Glutamatergic neuron (in vitro differentiated cells): ENCODE results near the gene RILP. TPM values are rescaled to one million over a fixed set of nuclear protein-coding genes. Genes with fewer than 3 reads are reported as not detected.
A peak's percentile ranks its signal among the peaks of the same experiment; 100 is the strongest.

ENCODE experiments used
- DNase-seq: peaks from one replicate; pipeline ENCODE4 v3.0.0; 2022
- H3K27ac Mint-ChIP-seq: one replicate; pipeline ENCODE4 v1.8.0; 2020; ENCODE audit warnings: mild to moderate bottlenecking, mixed read lengths, inconsistent platforms; ENCODE audit not compliant: unreplicated experiment
- H3K27me3 Mint-ChIP-seq: one replicate; pipeline ENCODE4 v1.8.0; 2020; ENCODE audit warnings: mild to moderate bottlenecking, moderate library complexity, mixed read lengths, inconsistent platforms; ENCODE audit not compliant: unreplicated experiment
- H3K36me3 Mint-ChIP-seq: one replicate; pipeline ENCODE4 v1.8.0; 2020; ENCODE audit warnings: mild to moderate bottlenecking, mixed read lengths, inconsistent platforms; ENCODE audit not compliant: unreplicated experiment
- H3K4me1 Mint-ChIP-seq: one replicate; pipeline ENCODE4 v1.8.0; 2020; ENCODE audit warnings: mild to moderate bottlenecking, low read depth, mixed read lengths, inconsistent platforms; ENCODE audit not compliant: unreplicated experiment
- H3K4me3 Mint-ChIP-seq: one replicate; pipeline ENCODE4 v1.8.0; 2020; ENCODE audit warnings: mild to moderate bottlenecking, mixed read lengths, inconsistent platforms; ENCODE audit not compliant: unreplicated experiment
- H3K9me3 Mint-ChIP-seq: one replicate; pipeline ENCODE4 v1.8.0; 2020; ENCODE audit warnings: mild to moderate bottlenecking, moderate library complexity, mixed read lengths, inconsistent platforms; ENCODE audit not compliant: unreplicated experiment
- total RNA-seq: library from RNA; stranded (reverse); fragmentation: NEBNext Ultra II Directional; extraction: Animal tissue kit (Norgen Biotek cat#: 25700); gene quantifications from one replicate; pipeline ENCODE4 v1.2.1, GENCODE V29; 2021; ENCODE audit not compliant: unreplicated experiment
- TF ChIP-seq, protein P1 (sequence below): fragments of 200-600 bp; sonication (generic); IDR thresholded peaks from one replicate; pipeline ENCODE4 v1.5.0; 2021; ENCODE audit not compliant: partially characterized antibody, unreplicated experiment

The RILP gene
- total RNA-seq, 1 donor from 2014 or later = 4.2 TPM

- Mint-ChIP-seq H3K36me3 (no peaks in the 10 kb centered on the region), H3K27me3 (peaks cover 7% of the 10 kb centered on the region), H3K4me1 (peaks cover 5% of the 10 kb centered on the region), H3K27ac (no peak overlapping the region), H3K9me3 (peaks cover 8% of the 10 kb centered on the region), H3K4me3 (no peak overlapping the region)
- TF ChIP-seq, protein P1, sequence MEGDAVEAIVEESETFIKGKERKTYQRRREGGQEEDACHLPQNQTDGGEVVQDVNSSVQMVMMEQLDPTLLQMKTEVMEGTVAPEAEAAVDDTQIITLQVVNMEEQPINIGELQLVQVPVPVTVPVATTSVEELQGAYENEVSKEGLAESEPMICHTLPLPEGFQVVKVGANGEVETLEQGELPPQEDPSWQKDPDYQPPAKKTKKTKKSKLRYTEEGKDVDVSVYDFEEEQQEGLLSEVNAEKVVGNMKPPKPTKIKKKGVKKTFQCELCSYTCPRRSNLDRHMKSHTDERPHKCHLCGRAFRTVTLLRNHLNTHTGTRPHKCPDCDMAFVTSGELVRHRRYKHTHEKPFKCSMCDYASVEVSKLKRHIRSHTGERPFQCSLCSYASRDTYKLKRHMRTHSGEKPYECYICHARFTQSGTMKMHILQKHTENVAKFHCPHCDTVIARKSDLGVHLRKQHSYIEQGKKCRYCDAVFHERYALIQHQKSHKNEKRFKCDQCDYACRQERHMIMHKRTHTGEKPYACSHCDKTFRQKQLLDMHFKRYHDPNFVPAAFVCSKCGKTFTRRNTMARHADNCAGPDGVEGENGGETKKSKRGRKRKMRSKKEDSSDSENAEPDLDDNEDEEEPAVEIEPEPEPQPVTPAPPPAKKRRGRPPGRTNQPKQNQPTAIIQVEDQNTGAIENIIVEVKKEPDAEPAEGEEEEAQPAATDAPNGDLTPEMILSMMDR = no peak
- no peak for DNase-seq
These were observed 13.8 kb downstream of the RILP start for GRCh38 chr17:1635675-1636465.

DNA sequence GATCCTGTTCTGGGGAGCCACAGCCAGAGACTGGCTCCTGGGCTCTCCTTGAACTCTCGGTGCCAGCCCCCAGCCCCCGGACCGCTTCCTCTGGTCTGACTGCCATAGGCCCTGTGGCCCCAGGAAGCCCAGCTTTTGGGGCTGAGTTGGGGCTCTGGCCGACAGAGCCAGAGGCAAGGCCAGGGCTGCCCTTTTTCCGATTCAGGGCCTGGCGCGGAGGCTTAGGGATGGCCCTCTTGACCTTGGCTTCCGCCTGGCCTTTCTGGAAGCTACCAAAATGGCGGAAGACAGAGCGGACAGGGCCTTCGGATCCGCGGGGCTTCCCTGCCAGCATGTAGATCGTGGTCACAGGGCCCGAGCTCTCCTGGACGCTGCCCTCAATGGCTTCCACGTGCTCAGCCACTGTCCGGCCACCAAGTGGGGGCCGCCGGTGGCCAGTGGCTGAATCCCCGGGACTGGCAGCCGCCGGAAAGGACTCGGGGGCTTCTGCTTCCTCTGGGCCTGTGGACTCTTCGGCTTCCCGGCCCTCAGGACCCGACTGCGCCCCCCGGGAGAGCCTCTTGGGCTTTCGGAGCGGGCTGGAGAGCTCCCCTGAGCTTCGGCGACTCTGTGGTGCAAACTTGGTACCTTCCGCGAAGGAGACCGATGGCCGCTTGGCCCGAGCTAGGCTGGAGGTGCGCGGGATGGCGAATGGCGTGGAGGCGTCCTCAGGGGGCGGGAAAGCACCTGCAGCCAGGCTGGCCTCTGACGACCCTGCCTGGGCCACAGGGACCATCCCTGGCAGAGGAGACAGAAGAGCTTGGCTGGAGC is 14.6 kb downstream of the RILP start:
- Mint-ChIP-seq H3K27me3 (peaks cover 11% of the 10 kb centered on the region), H3K36me3 (no peaks in the 10 kb centered on the region), H3K9me3 (peaks cover 10% of the 10 kb centered on the region), H3K27ac (no peak overlapping the region), H3K4me3 (no peak overlapping the region), H3K4me1 (peaks cover 4% of the 10 kb centered on the region)
- no peak for DNase-seq
- TF ChIP-seq, protein P1 = no peak

DNA sequence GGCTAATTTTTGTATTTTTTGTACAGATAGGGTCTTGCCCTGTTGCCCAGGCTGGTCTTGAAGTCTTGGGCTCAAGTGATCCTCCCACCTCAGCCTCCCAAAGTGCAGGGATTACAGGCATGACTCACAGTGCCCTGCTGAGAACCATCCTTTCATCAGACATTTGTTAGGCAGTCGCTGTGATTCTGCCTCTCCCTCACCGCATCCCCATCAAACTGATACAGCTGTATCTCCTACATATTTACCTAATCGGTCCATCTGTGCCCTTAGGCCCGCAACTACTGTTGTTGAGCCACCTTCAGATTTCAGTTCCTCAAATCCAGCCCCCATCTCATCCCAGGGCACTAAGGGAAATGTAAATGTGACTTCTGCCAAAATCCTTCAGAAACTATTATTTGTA is 19.0 kb downstream of the RILP start:
- no peak for DNase-seq
- Mint-ChIP-seq H3K36me3 (no peaks in the 10 kb centered on the region), H3K4me1 (peaks cover 17% of the 10 kb centered on the region), H3K9me3 (peaks cover 13% of the 10 kb centered on the region), H3K27ac (no peak overlapping the region), H3K27me3 (peaks cover 14% of the 10 kb centered on the region), H3K4me3 (peak overlapping the region; percentile 63)
- TF ChIP-seq, protein P1 = no peak

- TF ChIP-seq, protein P1 = peak; percentile 32
- Mint-ChIP-seq H3K36me3 (no peaks in the 10 kb centered on the region), H3K4me1 (peaks cover 18% of the 10 kb centered on the region), H3K4me3 (peak overlapping the region; percentile 82), H3K27ac (peak overlapping the region; percentile 93), H3K9me3 (peaks cover 13% of the 10 kb centered on the region), H3K27me3 (peaks cover 14% of the 10 kb centered on the region)
- DNase-seq = peak; percentile 59
These were observed 20.0 kb downstream of the RILP start for GRCh38 chr17:1629504-1630310.
